Liver (tissue), 9 donors: ENCODE results near the gene PCDH7. TPM values are rescaled to one million over a fixed set of nuclear protein-coding genes. Genes with fewer than 3 reads are reported as not detected.

Experiments used
- DNase-seq: peaks from one replicate; pipeline ENCODE4 v3.0.0-alpha.2; 2017; ENCODE audit warnings: low spot score
- H3K27ac ChIP-seq, 2 donors: one replicate each; pipeline ENCODE4 v1.7.0; 2013; ENCODE audit warnings: inconsistent platforms in 2 of 2, low read length in 2 of 2, control low read depth in 1 of 2, low read depth in 1 of 2, mild to moderate bottlenecking in 1 of 2
- H3K27me3 ChIP-seq, 4 donors: one replicate each; pipeline versions ENCODE4 v1.6.1 to v1.7.0; 2013; ENCODE audit warnings: low read length in 3 of 4, inconsistent platforms in 1 of 4, mild to moderate bottlenecking in 1 of 4, moderate library complexity in 1 of 4; ENCODE audit not compliant: control insufficient read depth in 4 of 4, insufficient read depth in 4 of 4
- H3K36me3 ChIP-seq, 4 donors: one replicate each; pipeline versions ENCODE4 v1.6.1 to v1.7.0; 2013; ENCODE audit warnings: low read length in 3 of 4, mild to moderate bottlenecking in 3 of 4, low read depth in 1 of 4, moderate library complexity in 1 of 4; ENCODE audit not compliant: control insufficient read depth in 4 of 4, insufficient read depth in 3 of 4
- H3K4me1 ChIP-seq, 4 donors: one replicate each; pipeline versions ENCODE4 v1.6.1 to v1.7.0; 2013; ENCODE audit warnings: low read length in 3 of 4, mild to moderate bottlenecking in 3 of 4, moderate library complexity in 1 of 4; ENCODE audit not compliant: control insufficient read depth in 4 of 4, insufficient read depth in 4 of 4
- H3K4me3 ChIP-seq, 3 donors: one replicate each; pipeline versions ENCODE4 v1.6.1 to v1.7.0; 2013; ENCODE audit warnings: low read length in 3 of 3, control low read depth in 1 of 3, low read depth in 1 of 3, mild to moderate bottlenecking in 1 of 3
- H3K9ac ChIP-seq, 2 donors: one replicate each; pipeline ENCODE4 v1.7.0; 2013; ENCODE audit warnings: low read length in 2 of 2, mild to moderate bottlenecking in 2 of 2, moderate library complexity in 2 of 2, control low read depth in 1 of 2, low read depth in 1 of 2
- H3K9me3 ChIP-seq, 4 donors: one replicate each; pipeline versions ENCODE4 v1.6.1 to v1.7.0; 2013; ENCODE audit warnings: low read length in 3 of 4; ENCODE audit not compliant: control insufficient read depth in 4 of 4
- EGR1 ChIP-seq, 2 donors: IDR thresholded peaks; 2 replicates each; pipeline ENCODE4 v1.6.1; 2016 to 2018; ENCODE audit warnings: antibody characterized with exemption in 2 of 2, low read depth in 2 of 2
- FOXA1 ChIP-seq: IDR thresholded peaks from 2 replicates; pipeline ENCODE4 v1.6.1; 2016; ENCODE audit warnings: antibody characterized with exemption
- FOXA2 ChIP-seq: IDR thresholded peaks from 2 replicates; pipeline ENCODE4 v1.6.1; 2016; ENCODE audit warnings: antibody characterized with exemption
- GABPA ChIP-seq, 2 donors: IDR thresholded peaks in 1 of 2; conservative IDR thresholded peaks in 1 of 2; 2 replicates each; pipeline ENCODE4 v1.6.1; 2016; ENCODE audit warnings: antibody characterized with exemption in 2 of 2, mild to moderate bottlenecking in 1 of 2, moderate library complexity in 1 of 2
- HNF4A ChIP-seq, 2 donors: conservative IDR thresholded peaks; 2 replicates each; pipeline ENCODE4 v1.6.1; 2016; ENCODE audit warnings: antibody characterized with exemption in 2 of 2, mild to moderate bottlenecking in 2 of 2
- HNF4G ChIP-seq: IDR thresholded peaks from 2 replicates; pipeline ENCODE4 v1.6.1; 2016; ENCODE audit warnings: antibody characterized with exemption
- JUND ChIP-seq, 2 donors: IDR thresholded peaks; 2 replicates each; pipeline ENCODE4 v1.6.1; 2016; ENCODE audit warnings: antibody characterized with exemption in 2 of 2
- NR2F2 ChIP-seq: IDR thresholded peaks from 2 replicates; pipeline ENCODE4 v1.6.1; 2016; ENCODE audit warnings: antibody characterized with exemption
- RAD21 ChIP-seq, 2 donors: IDR thresholded peaks; 2 replicates each; pipeline ENCODE4 v1.6.1; 2016; ENCODE audit warnings: antibody characterized with exemption in 2 of 2, mild to moderate bottlenecking in 2 of 2
- RXRA ChIP-seq, 2 donors: IDR thresholded peaks; 2 replicates each; pipeline ENCODE4 v1.6.1; 2017 to 2018; ENCODE audit warnings: antibody characterized with exemption in 2 of 2, mild to moderate bottlenecking in 1 of 2
- SP1 ChIP-seq: IDR thresholded peaks from 2 replicates; pipeline ENCODE4 v1.6.1; 2018; ENCODE audit warnings: antibody characterized with exemption, mild to moderate bottlenecking
- TAF1 ChIP-seq: conservative IDR thresholded peaks from 2 replicates; pipeline ENCODE4 v1.6.1; 2016; ENCODE audit warnings: antibody characterized with exemption, mild to moderate bottlenecking
- YY1 ChIP-seq: IDR thresholded peaks from 2 replicates; pipeline ENCODE4 v1.6.1; 2016; ENCODE audit warnings: antibody characterized with exemption, mild to moderate bottlenecking
- WGBS: extraction: QIAGEN DNeasy Blood & Tissue Kit; methylation state at CpG from one replicate; pipeline ENCODE4 v1.1.7; 2013; 5-methylcytosine and 5-hydroxymethylcytosine counted together
- polyA plus RNA-seq, 2 donors: library from polyadenylated mRNA; stranded (reverse) in 1 of 2; unstranded in 1 of 2; fragments of 200-250 nt in 1 of 2; fragments of >200 nt in 1 of 2; fragmentation: Nextera tagmentation in 1 of 2; extraction: Ambion mirVana in 1 of 2; gene quantifications; one replicate each; pipeline versions ENCODE4 v1.2.1 to v1.2.3, GENCODE V29; 2013 to 2015
- total RNA-seq, 2 donors: library from RNA; depleted of rRNA; stranded (reverse); fragments of >200 nt; gene quantifications; one replicate each; pipeline ENCODE4 v1.2.3, GENCODE V29; 2014
- TF ChIP-seq, protein P1 (sequence below): fragments of 150-350 bp; IDR thresholded peaks from 2 replicates; pipeline ENCODE4 v1.5.1; 2017; ENCODE audit warnings: improper control_type of control experiment, low read depth, low read length; ENCODE audit not compliant: missing input control
- TF ChIP-seq, protein P2 (sequence below): IDR thresholded peaks from 2 replicates; pipeline ENCODE4 v1.6.1; 2016; ENCODE audit warnings: antibody characterized with exemption
- TF ChIP-seq, protein P3 (sequence below): IDR thresholded peaks from 2 replicates; pipeline ENCODE4 v1.6.1; 2016; ENCODE audit warnings: antibody characterized with exemption
- TF ChIP-seq, protein P4 (sequence below): IDR thresholded peaks from 2 replicates; pipeline ENCODE4 v1.6.1; 2016; ENCODE audit warnings: antibody characterized with exemption
- donor health status: healthy.
- donor health status: healthy.
- donor health status: healthy.
- donor health status: healthy.
- donor health status: healthy.

PCDH7 gene
- total and polyA plus RNA-seq, 4 donors = 0.32 to 3.0 (median 0.98) TPM

DNA sequence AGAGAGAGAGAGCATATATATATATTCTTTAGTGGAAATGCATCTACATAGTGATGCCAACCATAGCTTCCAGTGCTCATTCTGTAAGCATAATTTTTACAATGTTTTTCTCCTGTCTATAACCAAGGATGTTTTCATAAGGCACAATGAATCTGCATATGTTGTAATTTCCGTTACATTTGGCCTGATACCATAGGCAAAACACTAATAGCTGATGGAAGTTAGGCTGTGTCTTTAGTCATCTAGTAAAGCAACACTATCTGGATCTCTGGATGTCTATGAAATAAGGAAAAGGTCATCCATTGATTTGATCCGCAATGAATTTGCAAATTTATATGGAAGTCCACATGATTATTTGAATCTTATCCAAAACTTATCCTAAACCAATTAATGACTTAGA is 8.1 kb downstream of the PCDH7 start:
- Histone ChIP-seq H3K36me3 (no peaks in the 10 kb centered on the region), H3K9ac (no peak overlapping the region), H3K4me1 (no peaks in the 10 kb centered on the region), H3K9me3 (peaks cover 0 to 2% (median 0%) of the 10 kb centered on the region in 4 donors), H3K27ac (no peak overlapping the region), H3K27me3 (peaks cover 0 to 9% (median 2%) of the 10 kb centered on the region in 4 donors), H3K4me3 (no peak overlapping the region)
- DNase-seq = no peak
- WGBS = 80% methylated on average over 2 of the region's 2 CpGs
- no peak for TF ChIP-seq RAD21 (IDR thresholded peaks at IDR 0.05)
- TF ChIP-seq FOXA1 = no peak
- TF ChIP-seq, protein P1, sequence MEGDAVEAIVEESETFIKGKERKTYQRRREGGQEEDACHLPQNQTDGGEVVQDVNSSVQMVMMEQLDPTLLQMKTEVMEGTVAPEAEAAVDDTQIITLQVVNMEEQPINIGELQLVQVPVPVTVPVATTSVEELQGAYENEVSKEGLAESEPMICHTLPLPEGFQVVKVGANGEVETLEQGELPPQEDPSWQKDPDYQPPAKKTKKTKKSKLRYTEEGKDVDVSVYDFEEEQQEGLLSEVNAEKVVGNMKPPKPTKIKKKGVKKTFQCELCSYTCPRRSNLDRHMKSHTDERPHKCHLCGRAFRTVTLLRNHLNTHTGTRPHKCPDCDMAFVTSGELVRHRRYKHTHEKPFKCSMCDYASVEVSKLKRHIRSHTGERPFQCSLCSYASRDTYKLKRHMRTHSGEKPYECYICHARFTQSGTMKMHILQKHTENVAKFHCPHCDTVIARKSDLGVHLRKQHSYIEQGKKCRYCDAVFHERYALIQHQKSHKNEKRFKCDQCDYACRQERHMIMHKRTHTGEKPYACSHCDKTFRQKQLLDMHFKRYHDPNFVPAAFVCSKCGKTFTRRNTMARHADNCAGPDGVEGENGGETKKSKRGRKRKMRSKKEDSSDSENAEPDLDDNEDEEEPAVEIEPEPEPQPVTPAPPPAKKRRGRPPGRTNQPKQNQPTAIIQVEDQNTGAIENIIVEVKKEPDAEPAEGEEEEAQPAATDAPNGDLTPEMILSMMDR = no peak
- no peak for TF ChIP-seq RXRA (IDR thresholded peaks at IDR 0.05)

DNA sequence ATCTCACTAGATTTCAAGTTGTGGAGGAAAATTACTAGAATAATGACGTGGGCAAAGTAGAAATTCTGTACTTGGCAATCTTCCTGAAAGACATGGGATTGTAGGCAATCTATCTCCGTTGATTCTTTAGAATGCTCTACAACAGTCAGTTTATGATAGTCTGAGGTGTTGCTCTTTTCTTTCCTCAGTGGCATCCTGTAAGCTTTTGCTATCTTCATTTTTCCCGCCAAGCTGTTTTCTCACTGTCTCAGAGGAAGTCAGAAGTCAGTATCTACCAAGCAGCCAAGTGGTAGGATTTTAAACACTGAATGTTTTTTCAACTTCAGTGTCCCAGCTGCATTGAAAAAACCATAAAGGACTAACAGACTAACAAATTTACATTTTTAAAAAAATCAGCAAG is 23.7 kb downstream of the PCDH7 start:
- TF ChIP-seq, protein P2, sequence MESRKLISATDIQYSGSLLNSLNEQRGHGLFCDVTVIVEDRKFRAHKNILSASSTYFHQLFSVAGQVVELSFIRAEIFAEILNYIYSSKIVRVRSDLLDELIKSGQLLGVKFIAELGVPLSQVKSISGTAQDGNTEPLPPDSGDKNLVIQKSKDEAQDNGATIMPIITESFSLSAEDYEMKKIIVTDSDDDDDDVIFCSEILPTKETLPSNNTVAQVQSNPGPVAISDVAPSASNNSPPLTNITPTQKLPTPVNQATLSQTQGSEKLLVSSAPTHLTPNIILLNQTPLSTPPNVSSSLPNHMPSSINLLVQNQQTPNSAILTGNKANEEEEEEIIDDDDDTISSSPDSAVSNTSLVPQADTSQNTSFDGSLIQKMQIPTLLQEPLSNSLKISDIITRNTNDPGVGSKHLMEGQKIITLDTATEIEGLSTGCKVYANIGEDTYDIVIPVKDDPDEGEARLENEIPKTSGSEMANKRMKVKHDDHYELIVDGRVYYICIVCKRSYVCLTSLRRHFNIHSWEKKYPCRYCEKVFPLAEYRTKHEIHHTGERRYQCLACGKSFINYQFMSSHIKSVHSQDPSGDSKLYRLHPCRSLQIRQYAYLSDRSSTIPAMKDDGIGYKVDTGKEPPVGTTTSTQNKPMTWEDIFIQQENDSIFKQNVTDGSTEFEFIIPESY = no peak
- TF ChIP-seq, protein P3, sequence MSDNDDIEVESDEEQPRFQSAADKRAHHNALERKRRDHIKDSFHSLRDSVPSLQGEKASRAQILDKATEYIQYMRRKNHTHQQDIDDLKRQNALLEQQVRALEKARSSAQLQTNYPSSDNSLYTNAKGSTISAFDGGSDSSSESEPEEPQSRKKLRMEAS = no peak
- no peak for TF ChIP-seq HNF4A (conservative IDR thresholded peaks at IDR 0.05)
- TF ChIP-seq FOXA2 = no peak
- no peak for TF ChIP-seq TAF1
- no peak for TF ChIP-seq NR2F2
- TF ChIP-seq GABPA (IDR thresholded peaks at IDR 0.05 in 1 of 2, conservative IDR thresholded peaks at IDR 0.05 in 1 of 2) = no peak
- TF ChIP-seq JUND (IDR thresholded peaks at IDR 0.05) = no peak
- no peak for TF ChIP-seq RXRA (IDR thresholded peaks at IDR 0.05)
- no peak for TF ChIP-seq YY1
- no peak for TF ChIP-seq SP1
- no peak for TF ChIP-seq FOXA1
- TF ChIP-seq RAD21 (IDR thresholded peaks at IDR 0.05) = no peak
- no peak for TF ChIP-seq HNF4G
- TF ChIP-seq, protein P4, sequence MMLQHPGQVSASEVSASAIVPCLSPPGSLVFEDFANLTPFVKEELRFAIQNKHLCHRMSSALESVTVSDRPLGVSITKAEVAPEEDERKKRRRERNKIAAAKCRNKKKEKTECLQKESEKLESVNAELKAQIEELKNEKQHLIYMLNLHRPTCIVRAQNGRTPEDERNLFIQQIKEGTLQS = no peak
- TF ChIP-seq EGR1 (IDR thresholded peaks at IDR 0.05; ENCODE audit: low read depth in 2 of 2) = no peak

More for the DNA sequence above, 23.7 kb downstream of the PCDH7 start:
- no peak overlapping the region for H3K4me3 ChIP-seq
- no peak overlapping the region for H3K27ac ChIP-seq
- no peak for DNase-seq
- H3K27me3 ChIP-seq = no peaks in the 10 kb centered on the region
- WGBS = 29% methylated on average over 3 of the region's 3 CpGs
- no peaks in the 10 kb centered on the region for H3K36me3 ChIP-seq
- H3K9me3 ChIP-seq = no peaks in the 10 kb centered on the region
- H3K4me1 ChIP-seq = no peaks in the 10 kb centered on the region
- H3K9ac ChIP-seq = no peak overlapping the region
